ENCODE results near the gene TSC22D2.

Gene TSC22D2

GRCh38 chr3:150446470-150446977, 38.4 kb downstream of the TSC22D2 start:
- H2AFZ ChIP-seq (ENCODE audit: low read length): no peak overlapping the region
- H3K4me2 ChIP-seq (ENCODE audit: low read depth, low read length): no peak overlapping the region
- H3K27ac ChIP-seq (ENCODE audit: low read length): no peak overlapping the region
- no peak overlapping the region for H3K4me3 ChIP-seq (ENCODE audit: low read length)
- no peaks in the 10 kb centered on the region for H3F3A ChIP-seq (ENCODE audit: insufficient read depth, low read length)
- peaks cover 49% of the 10 kb centered on the region for H3K79me2 ChIP-seq (ENCODE audit: low read length)
- H4K20me1 ChIP-seq (ENCODE audit: insufficient read depth, low read length): no peaks in the 10 kb centered on the region; the same call in 1 of the 2 replicates
- H3K4me1 ChIP-seq (ENCODE audit: low read length): no peaks in the 10 kb centered on the region
- no peaks in the 10 kb centered on the region for H3K9me3 ChIP-seq (replicated peaks; ENCODE audit: insufficient read depth, low read length)
- no peak for DNase-seq
- no peak overlapping the region for H3K9ac ChIP-seq (ENCODE audit: low read length)
- no peaks in the 10 kb centered on the region for H3K27me3 ChIP-seq (replicated peaks; ENCODE audit: insufficient read depth, low read length)
- TF ChIP-seq EZH2 (optimal IDR thresholded peaks at IDR 0.05; ENCODE audit: low read depth, low read length) (no peak), CTCF (IDR thresholded peaks at IDR 0.05; ENCODE audit: low read length) (no peak), EZH2phosphoT487 (IDR thresholded peaks at IDR 0.05; ENCODE audit: low read length) (no peak)
- H3K9me2 ChIP-seq (replicated peaks; ENCODE audit: insufficient read depth, low read length): no peaks in the 10 kb centered on the region
- H3K36me3 ChIP-seq (replicated peaks; ENCODE audit: insufficient read depth, low read length): no peaks in the 10 kb centered on the region

GRCh38 chr3:150447084-150447483, 39.0 kb downstream of the TSC22D2 start:
- Histone ChIP-seq H3K4me1 (ENCODE audit: low read length) (no peaks in the 10 kb centered on the region), H3K4me3 (ENCODE audit: low read length) (no peak overlapping the region), H3F3A (ENCODE audit: insufficient read depth, low read length) (no peaks in the 10 kb centered on the region), H3K36me3 (replicated peaks; ENCODE audit: insufficient read depth, low read length) (no peaks in the 10 kb centered on the region), H3K9me2 (replicated peaks; ENCODE audit: insufficient read depth, low read length) (no peaks in the 10 kb centered on the region), H3K9ac (ENCODE audit: low read length) (no peak overlapping the region), H4K20me1 (ENCODE audit: insufficient read depth, low read length) (no peaks in the 10 kb centered on the region; the same call in 1 of the 2 replicates), H3K9me3 (replicated peaks; ENCODE audit: insufficient read depth, low read length) (no peaks in the 10 kb centered on the region), H3K79me2 (ENCODE audit: low read length) (peaks cover 49% of the 10 kb centered on the region), H2AFZ (ENCODE audit: low read length) (no peak overlapping the region), H3K4me2 (ENCODE audit: low read depth, low read length) (no peak overlapping the region), H3K27me3 (replicated peaks; ENCODE audit: insufficient read depth, low read length) (no peaks in the 10 kb centered on the region), H3K27ac (ENCODE audit: low read length) (no peak overlapping the region)
- TF ChIP-seq CTCF (IDR thresholded peaks at IDR 0.05; ENCODE audit: low read length) (no peak), EZH2 (optimal IDR thresholded peaks at IDR 0.05; ENCODE audit: low read depth, low read length) (no peak), EZH2phosphoT487 (IDR thresholded peaks at IDR 0.05; ENCODE audit: low read length) (no peak)
- DNase-seq: no peak

- Histone ChIP-seq H3K9me2 (replicated peaks; ENCODE audit: insufficient read depth, low read length) (no peaks in the 10 kb centered on the region), H3K27me3 (replicated peaks; ENCODE audit: insufficient read depth, low read length) (no peaks in the 10 kb centered on the region), H3F3A (ENCODE audit: insufficient read depth, low read length) (no peaks in the 10 kb centered on the region), H3K36me3 (replicated peaks; ENCODE audit: insufficient read depth, low read length) (no peaks in the 10 kb centered on the region), H3K4me2 (ENCODE audit: low read depth, low read length) (no peak overlapping the region), H2AFZ (ENCODE audit: low read length) (no peak overlapping the region), H3K9me3 (replicated peaks; ENCODE audit: insufficient read depth, low read length) (no peaks in the 10 kb centered on the region), H3K9ac (ENCODE audit: low read length) (no peak overlapping the region), H3K4me3 (ENCODE audit: low read length) (no peak overlapping the region), H3K4me1 (ENCODE audit: low read length) (no peaks in the 10 kb centered on the region), H4K20me1 (ENCODE audit: insufficient read depth, low read length) (no peaks in the 10 kb centered on the region), H3K79me2 (ENCODE audit: low read length) (peaks cover 47% of the 10 kb centered on the region), H3K27ac (ENCODE audit: low read length) (no peak overlapping the region)
- DNase-seq: no peak
- no peak for TF ChIP-seq EZH2 (optimal IDR thresholded peaks at IDR 0.05; ENCODE audit: low read depth, low read length)
- no peak for TF ChIP-seq EZH2phosphoT487 (IDR thresholded peaks at IDR 0.05; ENCODE audit: low read length)
- TF ChIP-seq CTCF (IDR thresholded peaks at IDR 0.05; ENCODE audit: low read length): no peak
Measured at GRCh38 chr3:150447631-150448465, 39.8 kb downstream of the TSC22D2 start.

All from MM.1S (cell line).